Measurements from ENCODE around the gene LCN12.
A peak's percentile ranks its signal among the peaks of the same experiment; 100 is the strongest.

LCN12 gene

GRCh38 chr9:136947955-136948510 lies 4.0 kb upstream of the LCN12 start:
- Histone ChIP-seq H3K27ac (ENCODE audit: low read depth, low read length) (no peak overlapping the region), H3K9me3 (ENCODE audit: insufficient read depth, low read length) (no peaks in the 10 kb centered on the region), H2AFZ (ENCODE audit: low read depth, low read length, severe bottlenecking) (no peak overlapping the region), H3K36me3 (ENCODE audit: low read length) (no peaks in the 10 kb centered on the region), H3K4me3 (ENCODE audit: insufficient read depth, low read length, poor library complexity, severe bottlenecking) (no peak overlapping the region), H3F3A (ENCODE audit: insufficient read depth) (no peaks in the 10 kb centered on the region), H3K9me2 (replicated peaks; ENCODE audit: insufficient read depth, low read length) (no peaks in the 10 kb centered on the region), H3K79me2 (ENCODE audit: insufficient read depth, low read length) (peaks cover 8% of the 10 kb centered on the region), H4K20me1 (ENCODE audit: low read depth, low read length) (no peaks in the 10 kb centered on the region), H3K4me2 (ENCODE audit: low read depth, low read length, poor library complexity, severe bottlenecking) (no peak overlapping the region), H3K27me3 (ENCODE audit: low read length) (no peaks in the 10 kb centered on the region), H3K9ac (ENCODE audit: low read length) (no peak overlapping the region)
- TF ChIP-seq, protein P1, sequence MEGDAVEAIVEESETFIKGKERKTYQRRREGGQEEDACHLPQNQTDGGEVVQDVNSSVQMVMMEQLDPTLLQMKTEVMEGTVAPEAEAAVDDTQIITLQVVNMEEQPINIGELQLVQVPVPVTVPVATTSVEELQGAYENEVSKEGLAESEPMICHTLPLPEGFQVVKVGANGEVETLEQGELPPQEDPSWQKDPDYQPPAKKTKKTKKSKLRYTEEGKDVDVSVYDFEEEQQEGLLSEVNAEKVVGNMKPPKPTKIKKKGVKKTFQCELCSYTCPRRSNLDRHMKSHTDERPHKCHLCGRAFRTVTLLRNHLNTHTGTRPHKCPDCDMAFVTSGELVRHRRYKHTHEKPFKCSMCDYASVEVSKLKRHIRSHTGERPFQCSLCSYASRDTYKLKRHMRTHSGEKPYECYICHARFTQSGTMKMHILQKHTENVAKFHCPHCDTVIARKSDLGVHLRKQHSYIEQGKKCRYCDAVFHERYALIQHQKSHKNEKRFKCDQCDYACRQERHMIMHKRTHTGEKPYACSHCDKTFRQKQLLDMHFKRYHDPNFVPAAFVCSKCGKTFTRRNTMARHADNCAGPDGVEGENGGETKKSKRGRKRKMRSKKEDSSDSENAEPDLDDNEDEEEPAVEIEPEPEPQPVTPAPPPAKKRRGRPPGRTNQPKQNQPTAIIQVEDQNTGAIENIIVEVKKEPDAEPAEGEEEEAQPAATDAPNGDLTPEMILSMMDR (IDR thresholded peaks at IDR 0.05; ENCODE audit: insufficient read depth, low read length, poor library complexity, severe bottlenecking): peak; percentile 31
- TF ChIP-seq EZH2phosphoT487 (conservative IDR thresholded peaks at IDR 0.05; ENCODE audit: low read length): no peak

DNA sequence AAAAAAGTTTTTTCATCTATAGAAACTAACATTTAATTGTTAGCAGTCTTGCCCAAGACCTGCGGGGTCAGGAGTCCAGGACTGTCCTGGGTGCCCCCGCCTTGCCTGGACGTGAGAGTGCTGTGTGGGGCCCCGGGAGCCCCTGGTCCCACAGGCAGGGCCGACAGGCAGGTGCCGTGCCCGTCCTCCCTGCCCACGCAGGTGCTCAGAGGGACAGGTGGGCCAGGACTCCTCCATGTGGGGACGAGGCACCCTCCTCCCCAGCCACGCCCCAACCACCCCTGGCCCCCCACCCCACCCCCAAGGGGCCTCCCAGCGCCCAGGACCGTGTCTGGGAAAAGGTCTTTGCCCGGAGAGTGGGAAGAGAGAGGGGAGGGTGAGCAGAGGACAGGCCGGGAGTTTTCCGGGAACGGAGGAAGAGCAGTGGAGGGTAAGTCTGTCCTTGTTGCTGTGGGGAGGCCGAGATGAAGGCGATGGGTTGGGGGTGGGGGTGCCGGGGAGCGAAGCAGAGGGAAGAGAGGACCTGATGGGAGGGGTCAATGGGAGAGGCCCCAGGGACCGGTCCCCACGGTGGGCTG lies 2.7 kb upstream of the LCN12 start:
- no peaks in the 10 kb centered on the region for H3K27me3 ChIP-seq (ENCODE audit: low read length)
- H3K36me3 ChIP-seq (ENCODE audit: low read length): no peaks in the 10 kb centered on the region
- H3K9me3 ChIP-seq (ENCODE audit: insufficient read depth, low read length): no peaks in the 10 kb centered on the region
- no peaks in the 10 kb centered on the region for H3K79me2 ChIP-seq (ENCODE audit: insufficient read depth, low read length)
- H4K20me1 ChIP-seq (ENCODE audit: low read depth, low read length): no peaks in the 10 kb centered on the region
- peak overlapping the region; percentile 64 for H2AFZ ChIP-seq (ENCODE audit: low read depth, low read length, severe bottlenecking)
- peak overlapping the region; percentile 48 for H3K4me3 ChIP-seq (ENCODE audit: insufficient read depth, low read length, poor library complexity, severe bottlenecking)
- peak overlapping the region; percentile 37 for H3K27ac ChIP-seq (ENCODE audit: low read depth, low read length)
- peak overlapping the region; percentile 64 for H3K9ac ChIP-seq (ENCODE audit: low read length)
- TF ChIP-seq, protein P1 (IDR thresholded peaks at IDR 0.05; ENCODE audit: insufficient read depth, low read length, poor library complexity, severe bottlenecking): no peak
- no peak for TF ChIP-seq EZH2phosphoT487 (conservative IDR thresholded peaks at IDR 0.05; ENCODE audit: low read length)
- no peaks in the 10 kb centered on the region for H3K9me2 ChIP-seq (replicated peaks; ENCODE audit: insufficient read depth, low read length)
- peak overlapping the region; percentile 59 for H3K4me2 ChIP-seq (ENCODE audit: low read depth, low read length, poor library complexity, severe bottlenecking)
- no peaks in the 10 kb centered on the region for H3F3A ChIP-seq (ENCODE audit: insufficient read depth)

DNA sequence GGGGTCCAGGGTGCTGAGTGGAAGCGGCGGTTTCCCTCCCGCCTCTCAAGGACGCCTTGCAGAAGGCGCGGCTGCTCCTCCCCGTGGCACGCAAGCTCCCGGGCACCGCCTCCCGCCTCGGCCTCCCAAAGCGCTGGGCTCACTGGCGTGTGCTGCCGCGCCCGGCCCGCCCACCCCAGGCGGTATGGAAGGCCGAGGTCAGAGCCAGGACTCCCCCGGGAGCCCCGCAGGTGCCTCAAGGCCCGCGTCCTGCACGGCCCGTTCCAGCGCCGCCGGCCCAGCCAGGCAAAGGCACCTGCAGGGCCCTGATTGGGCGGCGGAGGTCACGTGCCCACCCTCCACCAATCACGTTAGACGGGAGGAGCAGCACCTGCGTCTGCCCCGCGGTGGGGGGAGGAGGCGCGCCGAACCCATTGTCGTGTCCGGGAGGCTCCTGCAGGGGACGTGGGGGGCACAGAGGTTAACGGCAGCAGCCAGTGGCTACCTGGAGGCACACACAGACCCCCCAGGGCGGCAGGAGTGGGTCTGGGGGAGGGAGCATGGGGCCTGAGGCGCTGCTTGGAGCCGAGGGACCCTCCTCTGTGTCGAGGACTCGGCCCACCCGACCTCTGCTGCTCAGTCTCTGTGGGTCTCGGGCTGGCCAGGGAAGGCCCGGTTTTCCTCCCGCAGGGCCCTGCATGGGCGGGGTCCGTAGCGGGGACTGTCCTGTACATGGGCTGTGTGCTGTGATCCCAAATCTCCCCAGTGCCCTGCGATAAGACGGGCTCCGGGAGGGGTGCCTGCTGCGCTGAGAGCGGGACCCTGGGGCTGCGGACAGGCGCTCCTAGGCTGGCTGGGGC lies 2.0 kb upstream of the LCN12 start:
- H3K4me3 ChIP-seq (ENCODE audit: insufficient read depth, low read length, poor library complexity, severe bottlenecking): peak overlapping the region; percentile 48
- H3K27ac ChIP-seq (ENCODE audit: low read depth, low read length): peak overlapping the region; percentile 37
- no peaks in the 10 kb centered on the region for H3K9me2 ChIP-seq (replicated peaks; ENCODE audit: insufficient read depth, low read length)
- no peaks in the 10 kb centered on the region for H3K27me3 ChIP-seq (ENCODE audit: low read length)
- H3K9me3 ChIP-seq (ENCODE audit: insufficient read depth, low read length): no peaks in the 10 kb centered on the region
- H4K20me1 ChIP-seq (ENCODE audit: low read depth, low read length): no peaks in the 10 kb centered on the region
- no peak for TF ChIP-seq EZH2phosphoT487 (conservative IDR thresholded peaks at IDR 0.05; ENCODE audit: low read length)
- TF ChIP-seq, protein P1 (IDR thresholded peaks at IDR 0.05; ENCODE audit: insufficient read depth, low read length, poor library complexity, severe bottlenecking): no peak
- no peaks in the 10 kb centered on the region for H3K36me3 ChIP-seq (ENCODE audit: low read length)
- peak overlapping the region; percentile 64 for H3K9ac ChIP-seq (ENCODE audit: low read length)
- peak overlapping the region; percentile 64 for H2AFZ ChIP-seq (ENCODE audit: low read depth, low read length, severe bottlenecking)
- H3K79me2 ChIP-seq (ENCODE audit: insufficient read depth, low read length): no peaks in the 10 kb centered on the region
- H3F3A ChIP-seq (ENCODE audit: insufficient read depth): no peaks in the 10 kb centered on the region
- H3K4me2 ChIP-seq (ENCODE audit: low read depth, low read length, poor library complexity, severe bottlenecking): peak overlapping the region; percentile 59

Data from SU-DHL-6 (cell line).